Vagina (tissue), 2 donors: ENCODE measurements around the gene MGST3.

ENCODE experiments used
- CTCF ChIP-seq, 3 experiments: fragments of 450-650 bp in 2 of 3; fragments of 200-600 bp in 1 of 3; sonication (generic) in 1 of 3; IDR thresholded peaks; one replicate each; pipeline ENCODE4 v1.5.1; 2017 to 2019; ENCODE audit warnings: antibody characterized with exemption in 3 of 3, mild to moderate bottlenecking in 2 of 3, moderate library complexity in 2 of 3
- POLR2A ChIP-seq, 2 donors: fragments of 450-650 bp; IDR thresholded peaks; one replicate each; pipeline ENCODE4 v1.6.1; 2017; ENCODE audit warnings: antibody characterized with exemption in 2 of 2, mild to moderate bottlenecking in 2 of 2, moderate library complexity in 2 of 2

DNA sequence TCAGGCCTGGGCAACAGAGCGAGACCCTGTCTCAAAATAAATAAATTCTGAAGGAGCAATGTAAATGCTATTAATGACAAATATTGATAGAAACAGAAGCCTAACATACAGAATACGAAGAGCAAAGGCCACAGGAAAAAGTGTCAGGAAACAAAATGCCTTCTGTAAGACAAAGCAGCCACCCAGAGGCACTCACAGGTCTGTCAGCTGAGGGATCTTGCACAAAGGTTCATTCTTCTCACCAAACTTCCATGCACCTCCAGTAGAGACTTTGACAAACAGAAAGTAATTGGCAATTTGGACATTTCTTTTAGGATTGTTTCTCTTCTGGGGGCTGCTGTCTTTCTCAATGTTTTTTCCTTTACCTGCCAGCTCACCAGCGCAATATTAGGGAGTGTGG, 68.5 kb downstream of the MGST3 start:
- no peak for TF ChIP-seq CTCF (IDR thresholded peaks at IDR 0.05)
- no peak for TF ChIP-seq POLR2A (IDR thresholded peaks at IDR 0.05)
